KOPT-K1 (cell line): ENCODE data around the gene PPA2.
"Not testable (repeated sequence)": the region's sequence is repeated elsewhere in the genome, so short reads cannot be mapped to it uniquely, and the experiment has no call there.

Source experiments
- H3K27ac ChIP-seq: fragments of 200-600 bp; sonication (generic); 2 replicates; pipeline ENCODE4 v1.5.1; 2016; ENCODE audit warnings: antibody characterized with exemption, mild to moderate bottlenecking, low read depth, low read length; ENCODE audit not compliant: poor library complexity, severe bottlenecking
- H3K36me3 ChIP-seq: fragments of 200-600 bp; sonication (generic); 2 replicates; pipeline ENCODE4 v1.5.1; 2017; ENCODE audit warnings: antibody characterized with exemption, mild to moderate bottlenecking, low read length, moderate library complexity; ENCODE audit not compliant: insufficient read depth
- H3K9me3 ChIP-seq: fragments of 200-600 bp; sonication (generic); 2 replicates; pipeline ENCODE4 v1.5.1; 2017; ENCODE audit warnings: antibody characterized with exemption, low read length, mild to moderate bottlenecking; ENCODE audit not compliant: insufficient read depth, poor library complexity, severe bottlenecking

PPA2 gene

DNA sequence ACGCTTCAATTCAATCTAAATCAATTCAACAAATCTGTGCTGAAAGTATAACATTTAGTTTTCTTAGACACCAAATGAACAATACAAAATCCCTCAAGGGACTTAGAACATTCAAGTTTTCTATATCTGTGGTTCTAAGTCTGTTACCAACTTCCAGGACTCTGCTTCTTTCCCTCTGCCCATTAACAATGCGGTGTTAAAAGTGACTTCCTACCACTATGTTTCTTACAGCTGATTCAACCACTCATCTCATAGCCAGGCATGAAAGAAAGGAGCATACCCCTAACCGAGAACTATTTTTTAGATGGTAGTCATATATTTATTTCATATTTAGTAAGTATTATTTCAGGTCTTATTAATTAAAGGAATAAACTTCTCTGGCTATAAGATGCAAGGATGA, 38.9 kb downstream of the PPA2 start:
- peaks cover 19% of the 10 kb centered on the region for H3K9me3 ChIP-seq
- H3K36me3 ChIP-seq, result peaks cover 68% of the 10 kb centered on the region
- H3K27ac ChIP-seq, result no peak overlapping the region

- H3K27ac ChIP-seq, result no peak overlapping the region
- H3K9me3 ChIP-seq, result peaks cover 19% of the 10 kb centered on the region
- H3K36me3 ChIP-seq, result peaks cover 68% of the 10 kb centered on the region
Measured at GRCh38 chr4:105433421-105433820, 40.4 kb downstream of the PPA2 start.

DNA sequence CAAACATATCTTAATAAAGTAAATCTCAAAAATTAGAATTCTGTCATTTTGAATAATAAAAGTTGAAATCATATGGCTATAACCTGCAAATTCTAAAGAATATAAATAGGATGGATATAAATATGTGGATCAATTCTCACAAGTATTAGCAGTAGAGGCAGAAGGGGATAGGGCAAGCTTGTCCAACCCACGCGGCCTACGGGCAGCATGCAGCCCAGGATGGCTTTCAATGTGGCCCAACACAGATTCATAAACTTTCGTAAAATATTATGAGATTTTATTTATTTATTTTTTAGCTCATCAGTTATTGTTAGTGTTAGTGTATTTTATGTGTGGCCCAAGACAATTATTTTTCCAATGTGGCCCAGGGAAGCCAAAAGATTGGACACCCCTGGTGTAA, 41.4 kb downstream of the PPA2 start:
- Histone ChIP-seq H3K36me3 (peaks cover 60% of the 10 kb centered on the region), H3K9me3 (peaks cover 19% of the 10 kb centered on the region), H3K27ac (no peak overlapping the region)

DNA sequence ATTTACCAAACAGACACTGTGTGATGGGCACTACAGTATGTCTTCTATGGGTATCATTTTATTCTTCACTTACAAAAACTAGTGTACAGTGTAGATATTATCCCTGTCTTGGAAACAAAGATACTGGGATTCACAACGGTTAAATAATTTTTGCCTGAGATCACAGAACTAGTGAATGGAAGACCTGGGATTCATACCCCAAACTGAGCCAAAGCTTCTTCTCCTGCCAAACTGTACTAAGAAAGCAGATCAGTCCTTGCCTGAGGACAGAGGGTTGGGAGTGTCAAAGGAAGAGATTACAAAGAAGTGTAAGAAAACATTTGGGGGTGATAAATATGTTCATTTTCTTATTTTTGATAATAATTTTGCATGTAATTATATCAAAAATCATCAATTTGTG, 43.1 kb downstream of the PPA2 start:
- peaks cover 56% of the 10 kb centered on the region for H3K36me3 ChIP-seq
- no peak overlapping the region for H3K27ac ChIP-seq
- peaks cover 28% of the 10 kb centered on the region for H3K9me3 ChIP-seq

- peaks cover 33% of the 10 kb centered on the region for H3K36me3 ChIP-seq
- peaks cover 23% of the 10 kb centered on the region for H3K9me3 ChIP-seq
- no peak overlapping the region for H3K27ac ChIP-seq
Measured at GRCh38 chr4:105426187-105426897, 47.5 kb downstream of the PPA2 start.

- Histone ChIP-seq H3K9me3 (peaks cover 23% of the 10 kb centered on the region), H3K36me3 (peaks cover 38% of the 10 kb centered on the region), H3K27ac (no peak overlapping the region)
Measured at GRCh38 chr4:105422207-105422920, 51.5 kb downstream of the PPA2 start.

GRCh38 chr4:105417624-105418023, 56.2 kb downstream of the PPA2 start:
- H3K36me3 ChIP-seq, result peaks cover 22% of the 10 kb centered on the region
- H3K27ac ChIP-seq, result no peak overlapping the region
- H3K9me3 ChIP-seq, result no peaks in the 10 kb centered on the region

- no peaks in the 10 kb centered on the region for H3K9me3 ChIP-seq
- H3K36me3 ChIP-seq, result peaks cover 22% of the 10 kb centered on the region; the same call in 1 of the 2 replicates
- H3K27ac ChIP-seq, result no peak overlapping the region
Measured at GRCh38 chr4:105415281-105415744, 58.5 kb downstream of the PPA2 start.

DNA sequence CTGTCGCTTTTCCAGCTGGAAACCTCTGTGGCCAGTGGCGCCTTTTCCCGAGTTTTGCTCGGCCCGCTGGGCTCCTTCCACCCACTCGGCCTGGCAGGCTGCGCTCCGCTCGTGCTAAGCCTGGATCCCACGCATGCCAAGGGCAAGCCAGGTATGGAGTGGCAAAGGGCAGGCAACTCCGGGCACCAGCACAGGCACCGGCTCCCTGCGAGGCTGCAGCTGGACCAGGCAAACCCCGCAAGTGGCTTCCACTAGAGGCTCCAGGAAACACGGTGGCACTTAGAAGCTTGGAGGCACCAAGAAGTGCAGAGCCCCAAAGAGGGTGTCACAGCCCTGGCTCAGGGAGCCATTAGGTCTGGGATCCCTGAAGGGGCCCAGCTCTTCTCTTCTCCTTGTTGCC, 59.5 kb downstream of the PPA2 start:
- H3K27ac ChIP-seq, result no peak overlapping the region
- no peaks in the 10 kb centered on the region for H3K9me3 ChIP-seq
- H3K36me3 ChIP-seq, result peaks cover 21% of the 10 kb centered on the region; the same call in 1 of the 2 replicates

- not testable (repeated sequence) for H3K36me3 ChIP-seq, H3K9me3 ChIP-seq, H3K27ac ChIP-seq
Measured at GRCh38 chr4:105409135-105409534, 64.7 kb downstream of the PPA2 start.

- Histone ChIP-seq H3K36me3 (peaks cover 4% of the 10 kb centered on the region; the same call in 1 of the 2 replicates), H3K27ac (no peak overlapping the region)
Measured at GRCh38 chr4:105400901-105401677, 72.8 kb downstream of the PPA2 start.

GRCh38 chr4:105399532-105400161, 74.2 kb downstream of the PPA2 start:
- H3K9me3 ChIP-seq, result peaks cover 5% of the 10 kb centered on the region
- H3K27ac ChIP-seq, result no peak overlapping the region
- H3K36me3 ChIP-seq, result no peaks in the 10 kb centered on the region; the same call in 1 of the 2 replicates

More at GRCh38 chr4:105400901-105401677, 72.8 kb downstream of the PPA2 start:
- H3K9me3 ChIP-seq, result peaks cover 7% of the 10 kb centered on the region

DNA sequence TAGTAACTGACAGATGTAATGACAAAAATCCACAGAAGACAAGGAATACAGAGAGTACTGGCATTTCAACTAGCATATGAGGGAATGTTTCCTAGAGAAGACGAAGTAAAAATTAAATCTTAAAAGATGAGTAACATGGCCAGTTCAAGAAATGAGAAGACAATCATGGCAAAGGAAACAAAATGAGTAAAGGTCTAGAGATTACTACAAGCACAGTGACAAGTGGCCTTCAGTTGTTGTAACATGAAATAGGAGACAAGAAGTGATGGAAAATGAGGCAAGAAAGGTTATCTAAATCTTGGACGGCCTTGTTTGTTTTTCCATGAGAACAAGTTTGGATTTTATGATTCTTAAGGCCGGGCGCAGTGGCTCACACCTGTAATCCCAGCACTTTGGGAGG, 81.0 kb downstream of the PPA2 start:
- H3K27ac ChIP-seq, result no peak overlapping the region
- no peaks in the 10 kb centered on the region for H3K9me3 ChIP-seq
- 0 out of 2 replicates have a peak, but pooled peaks cover 17% of the 10 kb centered on the region for H3K36me3 ChIP-seq

GRCh38 chr4:105389167-105389566, 84.7 kb downstream of the PPA2 start:
- peaks cover 33% of the 10 kb centered on the region for H3K36me3 ChIP-seq
- H3K27ac ChIP-seq, result no peak overlapping the region

GRCh38 chr4:105387466-105387865, 86.4 kb downstream of the PPA2 start:
- Histone ChIP-seq H3K9me3 (no peaks in the 10 kb centered on the region), H3K36me3 (peaks cover 42% of the 10 kb centered on the region), H3K27ac (no peak overlapping the region)

More at GRCh38 chr4:105389167-105389566, 84.7 kb downstream of the PPA2 start:
- no peaks in the 10 kb centered on the region for H3K9me3 ChIP-seq
